Suppressor macrophage treated with lipopolysaccharide for 1 hour (primary cell): Measurements from ENCODE around the gene DYRK1A.

Experiments used
- DNase-seq, 3 donors: peaks; one replicate each; pipeline ENCODE4 v3.0.0-alpha.2; 2020 to 2022

The DYRK1A gene

DNA sequence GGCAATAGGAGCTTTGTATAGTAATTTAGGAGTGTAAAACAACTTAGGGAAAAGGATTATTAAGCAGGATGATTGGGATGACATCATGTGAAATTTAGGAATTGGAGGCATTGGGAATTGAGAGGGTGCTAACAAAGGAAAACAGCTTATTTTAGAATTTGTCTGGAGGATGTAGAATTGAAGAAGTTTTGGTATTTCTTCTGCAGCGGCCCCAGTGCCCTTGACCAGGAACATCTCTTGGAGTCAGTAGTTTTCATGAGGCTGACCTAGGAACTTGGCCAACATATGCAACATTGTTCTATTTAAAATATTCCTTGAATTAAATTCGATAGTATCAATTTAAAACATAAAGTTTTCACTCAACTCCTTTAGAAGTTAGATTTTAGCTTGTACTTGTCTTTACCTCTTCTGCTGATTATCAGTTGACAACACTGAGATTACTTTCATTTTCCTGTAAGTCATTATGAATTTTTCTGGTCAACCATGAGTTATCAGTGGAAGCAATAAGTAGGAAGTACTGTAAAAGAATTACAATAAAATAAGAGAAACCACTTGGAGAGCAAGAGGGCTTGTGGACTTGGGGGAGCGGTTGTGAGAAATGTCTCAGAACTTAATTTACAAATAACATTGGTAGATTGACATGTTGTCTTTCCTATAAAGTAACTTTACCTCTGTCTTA, 52.8 kb downstream of the DYRK1A start:
- DNase-seq = peak in 2 of 3 donors; percentile 41 to 75

- no peak for DNase-seq
Observed at GRCh38 chr21:37421306-37421705, 54.7 kb downstream of the DYRK1A start.

GRCh38 chr21:37422382-37422781, 55.8 kb downstream of the DYRK1A start:
- no peak for DNase-seq

DNA sequence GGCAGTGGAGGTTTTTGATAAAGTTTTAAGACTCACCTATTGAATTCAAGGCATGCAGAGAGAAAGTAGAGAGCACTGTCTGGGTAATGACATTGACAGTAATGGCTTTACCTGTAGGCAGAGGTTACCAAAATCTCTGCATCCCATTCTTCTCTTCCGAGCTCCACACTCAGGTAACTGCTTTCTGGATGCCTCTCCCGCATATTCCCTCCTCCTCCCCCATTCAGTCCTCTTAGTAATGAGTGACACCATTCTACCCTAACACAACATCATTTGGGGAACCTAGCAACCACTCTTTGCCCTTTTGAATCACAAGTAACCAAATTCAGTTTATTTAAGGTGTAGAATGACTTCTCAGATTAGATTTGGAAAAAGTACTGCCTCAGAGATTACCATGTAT, 56.5 kb downstream of the DYRK1A start:
- DNase-seq = no peak

DNA sequence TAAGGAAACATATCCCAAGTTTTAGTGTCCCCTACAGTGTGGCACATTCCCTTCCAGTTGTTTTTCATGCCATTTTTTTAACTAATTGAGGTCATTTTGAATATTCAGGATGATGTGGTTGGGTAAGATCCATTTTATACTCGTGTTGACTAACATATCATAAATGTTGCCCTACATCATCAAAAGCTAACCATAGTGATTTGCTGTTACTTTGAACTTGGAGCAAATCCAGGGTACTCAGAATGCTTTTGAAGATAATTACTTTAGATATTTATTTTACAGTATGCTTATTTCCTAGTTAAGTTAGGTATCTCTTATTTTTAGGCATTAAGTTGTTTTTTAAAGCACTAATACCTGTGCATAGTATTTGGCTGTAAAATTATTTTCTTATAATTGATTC, 57.8 kb downstream of the DYRK1A start:
- DNase-seq = no peak

GRCh38 chr21:37425001-37425400, 58.4 kb downstream of the DYRK1A start:
- DNase-seq = no peak

DNA sequence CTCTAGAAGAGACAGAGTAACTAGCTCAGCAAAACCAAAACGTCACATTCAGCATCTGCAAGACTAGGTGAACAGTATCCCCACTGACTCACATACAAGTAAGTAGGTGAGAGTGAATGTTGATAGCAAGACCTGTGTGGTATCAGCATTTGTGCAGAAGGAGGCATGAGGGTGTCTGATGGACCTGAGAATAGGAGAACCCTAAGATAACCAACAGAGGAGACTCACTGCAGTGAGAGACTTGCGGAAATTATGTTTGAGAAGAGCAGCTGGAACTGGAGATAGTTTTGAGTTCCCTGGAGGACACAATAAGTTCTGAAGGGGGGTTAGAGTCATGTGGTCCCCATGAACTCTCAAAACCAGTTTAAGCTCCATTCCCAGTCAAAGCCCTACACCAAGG, 59.1 kb downstream of the DYRK1A start:
- no peak for DNase-seq

- no peak for DNase-seq
Observed at GRCh38 chr21:37427221-37427620, 60.6 kb downstream of the DYRK1A start.

GRCh38 chr21:37429356-37429755, 62.8 kb downstream of the DYRK1A start:
- peak in 1 of 3 donors; percentile 35 for DNase-seq

DNA sequence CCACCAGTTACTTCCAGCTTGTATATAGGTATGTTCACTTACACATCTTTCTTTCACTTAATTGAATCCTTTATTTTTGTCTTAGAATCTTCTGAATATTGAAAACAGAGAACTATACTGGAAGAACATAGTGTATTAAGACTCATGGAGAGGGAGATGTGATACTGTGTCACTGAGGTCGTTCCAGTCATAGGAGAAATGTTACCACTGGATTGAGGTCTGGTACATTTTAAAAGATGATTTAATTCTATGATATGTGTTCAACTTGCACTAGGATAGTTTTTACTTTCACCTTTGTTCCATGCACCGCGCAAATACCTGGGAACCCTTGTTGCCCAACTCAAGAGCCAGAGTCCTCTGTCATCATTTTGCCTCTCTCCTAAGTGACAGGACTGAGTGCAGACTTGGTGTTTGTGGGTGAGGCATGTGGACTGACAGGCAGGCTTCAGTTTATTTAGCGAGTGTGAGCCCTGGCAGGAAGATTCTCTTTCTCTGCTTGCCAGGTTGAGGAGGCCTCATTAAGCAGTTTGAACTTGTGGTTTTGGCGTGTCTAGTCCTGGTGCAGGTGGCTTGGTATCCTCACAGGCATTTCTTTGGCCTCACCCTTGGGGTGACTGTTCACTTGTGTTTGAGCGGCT, 63.7 kb downstream of the DYRK1A start:
- DNase-seq = no peak

DNA sequence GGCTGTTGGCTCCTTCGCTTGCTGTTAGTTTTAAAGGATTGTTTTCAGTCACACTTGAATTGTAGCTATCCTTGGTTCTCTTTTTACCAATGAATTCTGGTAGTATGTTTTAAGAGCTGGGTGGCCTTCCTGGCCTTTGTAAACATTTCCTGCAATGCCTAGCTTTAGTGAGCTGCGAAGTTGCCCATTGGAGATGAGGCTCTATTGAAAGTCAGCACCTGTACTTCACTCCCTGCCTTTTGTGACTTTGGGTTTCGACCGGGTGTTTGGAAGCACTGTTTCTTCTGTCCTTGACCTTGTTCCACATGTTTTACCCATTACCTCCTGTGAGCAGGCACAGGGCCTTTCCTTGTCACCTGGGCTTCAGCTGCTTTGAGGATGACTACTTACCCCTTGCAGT, 64.7 kb downstream of the DYRK1A start:
- DNase-seq = no peak

DNA sequence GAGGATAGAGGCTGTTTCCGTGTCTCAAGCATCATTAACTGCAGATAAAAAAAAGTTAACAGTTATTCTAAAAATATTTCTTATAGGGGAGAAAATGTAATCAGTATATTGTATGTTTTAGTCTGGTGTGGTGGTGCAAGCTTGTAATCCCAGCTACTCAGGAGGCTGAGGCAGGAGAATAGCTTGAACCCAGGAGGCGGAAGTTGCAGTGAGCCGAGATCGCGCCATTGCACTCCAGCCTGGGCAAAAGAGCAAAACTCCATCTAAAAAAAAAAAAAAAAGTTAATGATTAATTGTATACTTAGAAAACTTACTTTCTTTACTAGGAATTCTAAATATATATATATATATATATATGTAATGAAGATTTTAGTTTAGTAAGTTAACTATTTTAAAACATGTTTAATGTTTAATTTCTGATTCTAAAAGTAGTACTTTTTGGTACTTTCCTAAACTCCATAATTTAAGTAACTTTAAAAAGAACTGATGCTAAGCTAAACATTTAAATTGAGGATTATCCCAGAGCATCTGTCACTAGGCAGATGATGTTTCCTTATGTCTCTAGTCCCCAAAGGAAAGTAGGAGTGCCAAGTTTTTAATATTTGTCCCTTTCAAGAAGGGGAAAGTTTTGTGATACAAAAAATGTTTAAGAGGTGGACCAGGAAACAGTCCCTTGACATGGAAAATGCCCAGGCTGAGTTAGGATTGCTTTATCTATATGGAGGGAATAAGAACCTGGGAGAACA, 66.3 kb downstream of the DYRK1A start:
- DNase-seq = no peak

DNA sequence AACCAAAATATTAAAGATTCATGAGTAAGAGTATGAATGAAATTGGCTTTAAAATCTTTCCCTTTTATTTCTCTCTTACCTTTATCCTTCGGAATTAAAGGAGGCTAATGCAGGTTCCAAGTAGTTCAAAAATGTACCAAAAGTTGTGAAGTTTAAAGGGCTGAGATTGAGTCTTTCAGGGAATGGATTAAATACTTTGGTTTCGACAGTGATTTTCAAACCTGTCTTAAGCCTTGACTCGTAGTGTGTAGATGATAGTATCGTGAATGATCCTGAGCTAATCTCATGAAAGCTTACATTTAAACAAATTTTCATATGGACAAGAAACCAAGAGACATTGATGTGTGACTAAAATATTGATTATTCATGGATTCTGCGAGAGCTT, 66.9 kb downstream of the DYRK1A start:
- DNase-seq = no peak

GRCh38 chr21:37435120-37435519, 68.5 kb downstream of the DYRK1A start:
- peak; percentile 80 to 91 (median 86) for DNase-seq

DNA sequence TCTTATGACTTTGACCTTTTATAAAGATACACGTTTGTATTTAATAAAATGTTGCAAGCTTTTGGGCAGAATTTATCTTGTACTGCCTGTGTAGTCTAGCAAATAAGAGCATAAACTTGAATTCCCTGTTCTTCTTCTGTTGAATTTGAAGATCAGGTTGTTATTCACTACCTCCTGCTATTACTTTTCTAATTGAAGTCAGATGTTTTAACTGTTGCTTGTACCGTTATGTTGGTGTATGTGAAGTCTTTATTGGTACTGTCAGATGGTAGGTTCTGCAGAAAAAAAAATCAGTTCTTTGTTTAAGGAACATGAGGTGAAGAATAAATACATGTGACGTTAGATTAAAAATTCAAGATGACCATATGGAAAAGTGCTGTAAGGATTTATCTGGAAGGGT, 69.1 kb downstream of the DYRK1A start:
- no peak for DNase-seq

DNA sequence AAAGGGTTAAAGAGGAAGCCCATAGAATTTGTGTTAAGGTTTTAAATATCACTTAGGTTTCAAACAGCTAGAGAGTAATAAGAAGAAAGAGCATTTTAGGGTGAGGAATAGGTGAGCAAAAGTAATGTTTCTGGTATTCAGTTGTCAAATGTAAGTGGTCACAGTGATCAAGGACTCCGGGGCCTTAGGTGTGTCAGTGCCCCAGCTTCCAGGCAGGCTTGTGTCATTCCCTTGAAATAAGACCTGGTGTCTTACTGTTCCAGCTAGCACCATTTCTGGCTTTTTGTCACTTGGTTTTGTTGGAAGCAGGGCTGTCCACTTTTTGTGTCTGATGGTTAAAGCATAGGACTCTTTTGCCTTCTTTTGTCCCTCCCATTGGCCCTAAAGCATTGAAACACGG, 69.6 kb downstream of the DYRK1A start:
- DNase-seq = no peak

DNA sequence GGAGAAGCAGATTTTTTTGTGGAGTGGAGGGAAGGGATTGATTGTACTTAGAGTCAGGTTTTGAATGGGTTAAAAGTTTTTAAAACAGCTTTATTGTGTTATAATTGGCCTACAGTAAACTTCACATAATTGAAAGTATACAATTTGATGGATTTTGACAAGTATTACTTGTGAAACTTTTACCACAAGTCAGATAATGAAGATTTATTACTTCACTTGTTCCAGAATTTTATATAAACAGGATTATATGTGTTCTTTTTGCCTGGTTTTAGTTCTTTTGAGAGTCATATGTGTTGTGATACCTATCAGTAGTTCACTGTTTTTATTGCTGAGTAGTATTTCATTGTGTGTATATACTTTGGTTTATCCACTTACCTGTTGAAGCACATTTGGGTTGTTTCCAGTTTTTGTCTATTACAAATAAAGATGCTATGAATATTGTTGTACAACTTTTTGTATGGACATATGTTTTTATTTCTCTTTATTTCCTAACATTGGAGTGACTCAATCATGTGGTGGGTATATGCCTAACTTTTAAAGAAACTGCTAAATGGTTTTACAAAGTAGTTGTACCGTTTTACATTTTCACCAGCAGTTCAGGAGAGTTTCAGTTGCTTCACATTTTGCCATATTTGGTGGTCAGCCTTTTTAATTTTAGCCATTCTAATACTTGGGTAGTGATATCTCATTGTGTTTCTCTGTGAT, 71.0 kb downstream of the DYRK1A start:
- DNase-seq = no peak

DNA sequence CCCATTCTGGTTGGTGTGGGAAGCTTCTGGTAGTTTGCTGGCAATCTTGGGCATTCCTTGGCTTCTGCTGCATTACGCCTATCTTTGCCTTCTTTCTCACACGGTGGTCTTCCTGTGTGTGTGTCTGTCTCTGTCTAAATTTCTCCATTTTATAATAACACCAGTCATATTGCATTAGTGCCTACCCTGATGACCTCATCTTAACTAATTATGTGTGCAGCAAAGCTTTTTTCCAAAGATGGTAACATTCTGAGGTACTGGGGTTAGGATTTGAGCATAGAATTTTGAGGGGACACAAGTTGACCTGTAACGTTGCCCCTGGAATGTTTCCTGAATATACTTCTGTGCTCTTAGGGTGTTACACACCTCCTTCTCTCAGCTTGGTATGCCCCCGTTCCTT, 77.1 kb downstream of the DYRK1A start:
- DNase-seq = no peak

DNA sequence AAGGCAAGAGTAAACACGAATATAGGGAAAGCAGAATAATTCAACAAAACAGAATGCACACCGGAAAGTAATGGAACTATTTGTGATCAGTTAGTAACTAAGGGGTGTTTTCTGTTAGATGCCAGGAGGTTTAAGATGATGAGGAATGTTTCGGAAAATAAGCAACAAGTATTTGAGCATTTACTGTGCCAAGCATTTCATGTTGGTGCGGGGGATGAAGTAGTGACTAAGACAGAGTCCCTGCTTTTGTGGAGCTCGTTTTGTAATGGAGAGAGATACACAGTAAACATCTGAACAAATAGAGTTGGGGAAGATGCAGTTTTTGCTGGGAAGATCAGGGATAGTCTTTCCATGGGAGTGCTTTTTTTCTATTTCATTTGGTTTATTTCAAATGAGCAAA, 78.7 kb downstream of the DYRK1A start:
- no peak for DNase-seq

GRCh38 chr21:37446552-37446951, 80.0 kb downstream of the DYRK1A start:
- DNase-seq = no peak

DNA sequence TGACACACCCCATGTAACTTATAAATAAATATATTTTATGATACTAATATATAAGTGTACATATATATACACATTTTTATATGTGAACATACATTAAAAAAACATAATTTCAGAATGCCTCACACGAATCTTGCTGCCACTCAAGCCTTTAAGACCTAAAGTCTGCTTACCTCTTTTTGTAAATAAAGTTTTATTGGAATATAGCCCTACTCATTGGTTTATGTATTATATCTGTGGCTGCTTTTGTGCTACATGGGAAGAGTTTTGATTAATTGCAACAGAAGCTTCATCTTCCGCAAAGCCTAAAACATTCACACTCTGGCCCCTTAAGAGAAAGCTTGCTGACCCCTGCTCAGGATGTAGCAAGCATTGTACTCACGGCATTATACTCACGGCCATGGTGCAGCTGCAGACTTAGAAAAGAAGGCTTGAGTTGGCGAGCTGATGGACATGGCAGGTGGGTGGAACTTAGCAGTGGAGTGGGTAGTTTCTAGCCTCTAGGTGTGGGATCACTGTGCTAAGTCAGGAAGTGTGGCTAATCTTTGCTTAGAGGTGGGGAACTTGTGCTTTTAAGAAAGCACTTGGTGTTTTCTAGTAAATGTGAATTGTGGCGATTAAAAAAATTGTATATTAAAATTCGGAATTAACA, 80.8 kb downstream of the DYRK1A start:
- DNase-seq = no peak

- DNase-seq = no peak
Observed at GRCh38 chr21:37449302-37449937, 82.8 kb downstream of the DYRK1A start.
